Stimulated activated naive B cell treated with anti-CD40 and anti-IgM and Interleukin-4, amounts not matched to agents 10 μg/mL and 1 μg/mL and 100 μg/mL, for 72 hours (primary cell): ENCODE results near the gene TTC9B.

Experiments used
- ATAC-seq, 2 donors: fragments of 150-1000 bp; cut with Tn5 transposase; replicated peaks; 2 replicates each; pipeline ENCODE4 v1.10.0; 2021; ENCODE audit warnings: moderate library complexity in 1 of 2
- DNase-seq: peaks from one replicate; pipeline ENCODE4 v3.0.0; 2021
- H3K27ac Mint-ChIP-seq: one replicate; pipeline ENCODE4 v1.8.0; 2022; ENCODE audit warnings: mild to moderate bottlenecking, mixed read lengths
- H3K27me3 Mint-ChIP-seq, 2 donors: one replicate each; pipeline ENCODE4 v1.8.0; 2022; ENCODE audit warnings: mixed read lengths in 2 of 2
- H3K36me3 Mint-ChIP-seq, 2 donors: one replicate each; pipeline ENCODE4 v1.8.0; 2022; ENCODE audit warnings: mixed read lengths in 2 of 2, mild to moderate bottlenecking in 1 of 2
- H3K4me1 Mint-ChIP-seq, 2 donors: one replicate each; pipeline ENCODE4 v1.8.0; 2022; ENCODE audit warnings: mixed read lengths in 2 of 2, mild to moderate bottlenecking in 1 of 2
- H3K4me3 Mint-ChIP-seq, 2 donors: one replicate each; pipeline ENCODE4 v1.8.0; 2022; ENCODE audit warnings: mild to moderate bottlenecking in 2 of 2, mixed read lengths in 2 of 2, moderate library complexity in 1 of 2
- H3K9me3 Mint-ChIP-seq, 2 donors: one replicate each; pipeline ENCODE4 v1.8.0; 2022; ENCODE audit warnings: mixed read lengths in 2 of 2, mild to moderate bottlenecking in 1 of 2

The TTC9B gene

DNA sequence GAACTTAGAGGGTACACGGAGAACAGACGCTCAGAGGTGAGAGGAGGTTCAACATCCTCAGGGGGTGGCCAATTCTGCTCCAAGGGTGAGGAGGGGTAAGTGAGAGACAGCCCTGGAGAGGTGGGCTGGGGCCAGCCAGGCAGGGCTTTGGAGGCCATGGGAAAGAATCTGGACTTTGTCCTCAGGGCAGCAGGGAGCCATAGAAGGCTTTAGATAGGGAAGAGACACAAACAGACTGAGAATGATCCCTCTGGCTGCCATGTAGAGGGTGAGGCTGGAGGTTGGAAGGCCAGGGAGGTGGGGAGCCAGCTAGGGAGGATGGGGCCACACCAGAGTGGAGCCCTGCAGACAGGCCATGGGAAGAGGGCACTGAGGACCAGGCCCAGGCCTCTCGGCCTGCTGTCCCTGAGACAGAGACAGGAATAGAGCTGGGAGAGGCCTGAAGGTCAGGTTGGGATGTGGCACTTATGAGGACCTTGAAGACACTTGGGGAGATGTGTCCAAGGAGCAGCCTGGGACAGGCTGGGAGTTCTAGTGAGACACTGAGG, 37.5 kb upstream of the TTC9B start:
- Mint-ChIP-seq H3K27me3 (no peaks in the 10 kb centered on the region), H3K27ac (peak overlapping the region; percentile 14), H3K4me3 (no peak overlapping the region), H3K36me3 (peaks cover 34 to 55% of the 10 kb centered on the region in 2 donors), H3K9me3 (no peaks in the 10 kb centered on the region), H3K4me1 (peaks cover 28 to 34% of the 10 kb centered on the region in 2 donors)
- ATAC-seq (no peak), DNase-seq (no peak)

- Mint-ChIP-seq H3K27me3 (no peaks in the 10 kb centered on the region), H3K4me1 (peaks cover 25 to 31% of the 10 kb centered on the region in 2 donors), H3K4me3 (no peak overlapping the region), H3K27ac (peak overlapping the region; percentile 14), H3K36me3 (peaks cover 39 to 62% of the 10 kb centered on the region in 2 donors), H3K9me3 (no peaks in the 10 kb centered on the region)
- no peak for ATAC-seq
- no peak for DNase-seq
Observed at GRCh38 chr19:40254714-40255418, 36.7 kb upstream of the TTC9B start.

DNA sequence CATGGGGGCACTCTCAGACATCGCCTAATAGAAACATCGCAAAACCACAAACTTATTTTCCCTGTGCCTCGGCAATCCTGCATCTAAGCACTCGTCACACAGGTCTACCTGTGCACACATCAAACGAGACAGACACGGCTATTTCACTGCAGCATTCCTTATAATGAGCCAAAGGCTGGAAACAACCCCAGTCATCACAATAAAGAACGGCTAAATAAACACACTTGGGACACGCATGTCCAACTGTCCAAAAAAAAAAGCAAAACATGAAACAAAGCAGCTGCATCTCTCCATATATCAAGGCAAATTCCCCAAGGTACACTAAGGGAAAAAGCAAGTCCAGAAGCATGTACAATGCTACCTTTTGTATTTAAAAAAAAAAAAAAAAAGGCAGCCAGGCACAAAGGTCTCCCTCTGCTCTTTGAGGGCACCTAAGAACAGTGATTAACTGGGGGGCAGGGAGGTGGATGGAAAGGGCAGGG, 35.5 kb upstream of the TTC9B start:
- H3K27ac Mint-ChIP-seq, result no peak overlapping the region
- H3K4me1 Mint-ChIP-seq, result peaks cover 21% of the 10 kb centered on the region in 2 donors
- DNase-seq, result no peak
- H3K4me3 Mint-ChIP-seq, result no peak overlapping the region
- no peaks in the 10 kb centered on the region for H3K27me3 Mint-ChIP-seq
- no peak for ATAC-seq
- no peaks in the 10 kb centered on the region for H3K9me3 Mint-ChIP-seq
- peaks cover 39 to 58% of the 10 kb centered on the region in 2 donors for H3K36me3 Mint-ChIP-seq

DNA sequence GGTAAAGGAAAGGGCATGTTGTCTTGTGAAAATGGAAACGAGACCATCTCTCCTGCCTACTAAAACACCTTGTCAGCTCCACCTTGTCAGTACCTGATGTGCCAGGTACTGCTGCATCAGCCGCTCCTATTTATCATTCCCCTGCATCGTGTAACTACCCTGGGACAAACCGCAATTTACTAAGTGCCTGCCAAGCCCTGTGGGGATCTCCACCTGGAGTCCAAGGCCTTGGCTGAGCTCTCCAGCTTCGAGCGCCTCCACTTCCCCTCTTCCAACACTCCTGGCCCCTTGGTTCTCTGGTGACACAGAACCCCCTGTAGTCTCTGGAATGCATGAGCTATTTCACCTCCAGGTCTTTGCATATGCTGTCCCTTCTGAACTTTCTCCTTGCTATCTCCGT, 34.2 kb upstream of the TTC9B start:
- no peak overlapping the region for H3K27ac Mint-ChIP-seq

DNA sequence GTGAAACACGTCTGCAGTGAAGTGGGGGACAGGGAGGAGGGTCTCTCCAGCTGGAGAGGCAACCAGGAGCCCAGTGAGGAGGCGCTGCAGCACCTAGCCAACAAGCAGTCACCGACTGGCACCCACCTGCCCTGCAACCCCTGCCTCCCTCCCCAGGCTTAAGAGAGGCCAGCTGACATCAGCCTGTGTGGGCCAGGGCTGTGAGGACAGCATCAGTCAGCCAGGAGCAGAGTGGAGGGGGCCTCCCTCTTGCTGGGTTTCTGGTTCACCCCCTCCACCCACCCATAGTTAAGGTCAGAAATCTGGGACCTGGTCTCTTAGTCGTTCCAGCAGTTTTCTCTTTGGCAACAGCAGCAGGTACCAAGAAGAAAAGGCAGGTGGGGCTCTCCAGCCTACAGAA, 33.8 kb upstream of the TTC9B start:
- Mint-ChIP-seq H3K9me3 (no peaks in the 10 kb centered on the region), H3K4me3 (no peak overlapping the region), H3K4me1 (peaks cover 21 to 26% of the 10 kb centered on the region in 2 donors), H3K36me3 (peaks cover 40 to 67% of the 10 kb centered on the region in 2 donors), H3K27ac (no peak overlapping the region), H3K27me3 (no peaks in the 10 kb centered on the region)
- DNase-seq, result no peak
- ATAC-seq, result no peak

More for the DNA sequence above, 34.2 kb upstream of the TTC9B start:
- ATAC-seq (no peak), DNase-seq (no peak)
- peaks cover 40 to 68% of the 10 kb centered on the region in 2 donors for H3K36me3 Mint-ChIP-seq
- H3K4me3 Mint-ChIP-seq, result no peak overlapping the region
- H3K27me3 Mint-ChIP-seq, result no peaks in the 10 kb centered on the region
- no peaks in the 10 kb centered on the region for H3K9me3 Mint-ChIP-seq
- peaks cover 23 to 28% of the 10 kb centered on the region in 2 donors for H3K4me1 Mint-ChIP-seq

DNA sequence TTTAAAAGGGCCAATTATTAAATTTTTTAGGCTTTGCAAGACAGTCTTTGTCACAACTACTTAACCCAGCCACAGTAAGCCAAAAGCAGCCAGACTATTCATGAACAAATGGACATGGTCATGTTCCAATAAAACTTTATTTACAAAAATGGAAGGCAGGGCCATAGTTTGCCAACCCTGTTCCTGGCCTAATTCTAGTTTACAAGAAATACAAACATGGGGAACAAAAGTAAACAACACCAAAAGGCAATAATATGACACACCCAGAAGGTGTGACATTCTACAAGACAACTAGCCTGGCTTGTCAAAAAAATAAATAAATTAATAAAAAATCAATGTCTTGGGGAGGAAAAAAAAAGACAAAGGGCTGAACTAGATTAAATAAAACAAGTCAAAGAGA, 33.1 kb upstream of the TTC9B start:
- ATAC-seq, result no peak
- peaks cover 17 to 24% of the 10 kb centered on the region in 2 donors for H3K4me1 Mint-ChIP-seq
- no peaks in the 10 kb centered on the region for H3K27me3 Mint-ChIP-seq
- H3K4me3 Mint-ChIP-seq, result no peak overlapping the region
- H3K27ac Mint-ChIP-seq, result no peak overlapping the region
- no peak for DNase-seq
- H3K9me3 Mint-ChIP-seq, result no peaks in the 10 kb centered on the region
- peaks cover 40 to 65% of the 10 kb centered on the region in 2 donors for H3K36me3 Mint-ChIP-seq

DNA sequence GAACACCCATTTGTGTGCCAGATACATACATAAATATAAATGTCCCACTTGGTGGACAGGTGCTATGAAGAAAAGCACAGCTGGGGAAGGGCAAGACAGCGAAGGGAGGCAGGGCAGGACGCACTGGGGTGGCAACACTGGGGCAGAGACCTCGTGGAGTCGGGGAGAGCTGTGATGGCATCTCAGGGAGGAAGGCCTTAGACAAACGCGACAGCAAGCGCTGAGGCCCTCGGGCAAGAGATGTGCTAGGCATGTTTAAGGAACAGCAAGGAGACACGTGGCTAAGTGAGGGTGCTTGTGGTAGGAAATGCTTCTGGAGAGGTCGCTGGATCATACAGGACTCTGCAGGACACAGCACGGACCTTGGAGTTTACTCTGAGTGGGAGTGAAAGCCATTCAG, 31.6 kb upstream of the TTC9B start:
- Mint-ChIP-seq H3K27me3 (no peaks in the 10 kb centered on the region), H3K27ac (no peak overlapping the region), H3K9me3 (no peaks in the 10 kb centered on the region), H3K36me3 (peaks cover 31 to 55% of the 10 kb centered on the region in 2 donors), H3K4me3 (no peak overlapping the region), H3K4me1 (peaks cover 12 to 16% of the 10 kb centered on the region in 2 donors)
- ATAC-seq (no peak), DNase-seq (no peak)

DNA sequence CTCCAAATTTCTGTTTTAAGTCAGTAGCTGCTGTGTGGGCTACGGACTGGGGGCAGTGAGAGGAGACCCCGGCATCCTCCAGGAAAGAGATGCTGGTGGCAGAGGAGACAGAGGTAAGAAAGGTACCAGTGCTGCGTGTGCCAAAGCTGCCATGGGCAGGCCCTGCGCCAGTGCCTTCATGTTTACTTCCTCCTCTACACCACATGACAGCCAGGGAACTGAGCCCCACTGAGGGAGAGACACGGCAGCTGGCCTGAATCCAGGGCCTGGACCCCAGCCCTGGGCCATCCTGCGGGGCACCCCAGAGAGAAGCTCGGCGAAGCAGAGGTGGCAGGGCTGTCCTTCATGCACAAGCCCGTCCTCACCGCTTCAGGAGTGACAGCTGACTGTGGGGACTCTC, 31.0 kb upstream of the TTC9B start:
- ATAC-seq (no peak), DNase-seq (no peak)
- peaks cover 12 to 16% of the 10 kb centered on the region in 2 donors for H3K4me1 Mint-ChIP-seq
- peaks cover 34 to 58% of the 10 kb centered on the region in 2 donors for H3K36me3 Mint-ChIP-seq
- no peaks in the 10 kb centered on the region for H3K27me3 Mint-ChIP-seq
- no peak overlapping the region for H3K4me3 Mint-ChIP-seq
- H3K9me3 Mint-ChIP-seq, result no peaks in the 10 kb centered on the region
- H3K27ac Mint-ChIP-seq, result no peak overlapping the region

- no peaks in the 10 kb centered on the region for H3K9me3 Mint-ChIP-seq
- peaks cover 12 to 16% of the 10 kb centered on the region in 2 donors for H3K4me1 Mint-ChIP-seq
- peak overlapping the region; percentile 37 for H3K27ac Mint-ChIP-seq
- DNase-seq (no peak), ATAC-seq (no peak)
- peaks cover 30 to 54% of the 10 kb centered on the region in 2 donors for H3K36me3 Mint-ChIP-seq
- no peak overlapping the region for H3K4me3 Mint-ChIP-seq
- H3K27me3 Mint-ChIP-seq, result no peaks in the 10 kb centered on the region
Observed at GRCh38 chr19:40247735-40248262, 29.6 kb upstream of the TTC9B start.

GRCh38 chr19:40247178-40247577, 29.0 kb upstream of the TTC9B start:
- no peak overlapping the region for H3K4me3 Mint-ChIP-seq
- no peak overlapping the region for H3K27ac Mint-ChIP-seq
- H3K4me1 Mint-ChIP-seq, result peaks cover 10 to 16% of the 10 kb centered on the region in 2 donors
- H3K9me3 Mint-ChIP-seq, result no peaks in the 10 kb centered on the region
- no peak for DNase-seq
- no peaks in the 10 kb centered on the region for H3K27me3 Mint-ChIP-seq
- ATAC-seq, result no peak
- peaks cover 33 to 48% of the 10 kb centered on the region in 2 donors for H3K36me3 Mint-ChIP-seq

DNA sequence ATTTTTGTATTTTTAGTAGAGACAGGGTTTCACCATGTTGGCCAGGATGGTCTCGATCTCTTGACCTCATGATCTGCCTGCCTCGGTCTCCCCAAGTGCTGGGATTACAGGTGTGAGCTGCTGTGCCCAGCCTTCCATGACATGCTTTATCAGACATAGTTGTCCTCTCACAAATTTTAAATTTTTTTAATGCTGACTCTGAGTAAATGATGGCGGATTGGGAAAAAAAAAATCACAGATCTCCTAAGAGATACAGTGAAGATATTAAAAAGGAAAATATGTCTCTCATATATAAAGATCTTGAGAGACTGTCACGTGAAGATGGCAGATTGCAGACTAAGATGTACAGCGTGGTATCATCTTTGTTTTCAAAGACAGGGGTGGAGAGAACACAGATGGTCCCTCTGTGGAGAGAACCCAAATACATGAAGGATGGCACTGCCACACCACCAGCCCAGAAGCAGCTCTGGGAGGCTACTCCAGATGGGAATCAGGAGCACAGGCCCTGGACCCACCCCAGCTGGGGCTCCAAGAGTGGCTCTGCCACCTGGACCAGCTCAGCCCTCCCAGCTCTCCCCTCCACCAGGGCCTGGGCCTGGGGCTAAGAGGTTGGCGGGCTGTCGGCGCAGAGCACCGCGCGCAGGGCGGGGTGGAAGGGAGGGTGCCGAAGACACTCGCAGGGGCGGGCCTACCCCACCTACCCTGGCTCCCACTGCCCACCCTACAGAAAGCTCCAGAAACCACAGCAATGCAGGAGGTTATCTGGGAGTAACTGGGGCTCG, 28.3 kb upstream of the TTC9B start:
- Mint-ChIP-seq H3K27ac (peak overlapping the region; percentile 63), H3K9me3 (no peaks in the 10 kb centered on the region)

GRCh38 chr19:40245506-40246128, 27.4 kb upstream of the TTC9B start:
- no peak for ATAC-seq
- no peak overlapping the region for H3K27ac Mint-ChIP-seq
- H3K9me3 Mint-ChIP-seq, result no peaks in the 10 kb centered on the region
- peaks cover 11 to 16% of the 10 kb centered on the region in 2 donors for H3K4me1 Mint-ChIP-seq
- H3K27me3 Mint-ChIP-seq, result no peaks in the 10 kb centered on the region
- no peak overlapping the region for H3K4me3 Mint-ChIP-seq
- H3K36me3 Mint-ChIP-seq, result peaks cover 34 to 54% of the 10 kb centered on the region in 2 donors
- DNase-seq, result no peak

More for the DNA sequence above, 28.3 kb upstream of the TTC9B start:
- ATAC-seq, result no peak
- H3K4me1 Mint-ChIP-seq, result peaks cover 11 to 16% of the 10 kb centered on the region in 2 donors
- no peaks in the 10 kb centered on the region for H3K27me3 Mint-ChIP-seq
- H3K4me3 Mint-ChIP-seq, result no peak overlapping the region
- H3K36me3 Mint-ChIP-seq, result peaks cover 34 to 49% of the 10 kb centered on the region in 2 donors
- no peak for DNase-seq

DNA sequence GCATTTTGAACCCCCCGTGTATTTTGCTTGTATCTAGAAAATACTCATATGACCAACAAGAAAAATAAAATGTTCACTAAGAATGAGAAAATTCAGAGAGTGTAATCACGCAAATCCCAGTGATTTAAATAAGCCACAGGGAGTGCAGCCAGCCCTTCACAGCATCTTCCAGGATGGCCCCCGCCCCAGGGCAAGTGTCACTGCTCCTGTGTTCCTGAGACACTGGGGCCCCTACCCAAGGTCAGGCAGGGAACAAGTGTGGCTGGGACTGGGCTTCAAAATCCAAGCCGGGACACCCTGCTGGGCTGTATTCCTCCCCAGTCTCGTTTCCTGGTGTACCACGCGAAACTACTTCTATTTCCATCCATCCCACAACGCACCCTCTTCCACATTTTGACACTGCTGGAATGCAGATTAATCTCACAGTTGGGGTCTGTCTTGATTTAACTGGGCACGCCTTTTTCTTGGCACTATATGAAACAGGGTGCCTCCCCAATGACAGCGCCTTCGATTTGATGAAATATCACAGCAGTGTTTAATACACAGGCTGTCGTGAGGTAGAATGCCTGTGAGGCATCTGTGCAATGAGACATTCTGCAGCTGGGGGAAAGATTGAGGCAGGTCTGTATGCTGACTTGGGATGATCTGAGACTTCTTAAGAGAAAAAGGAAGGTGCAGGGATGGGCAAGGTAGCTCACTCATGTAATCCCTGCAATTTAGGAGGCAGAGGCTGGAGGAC, 26.6 kb upstream of the TTC9B start:
- Mint-ChIP-seq H3K4me1 (peaks cover 11 to 16% of the 10 kb centered on the region in 2 donors), H3K27ac (no peak overlapping the region), H3K4me3 (no peak overlapping the region), H3K27me3 (no peaks in the 10 kb centered on the region), H3K9me3 (no peaks in the 10 kb centered on the region), H3K36me3 (peaks cover 31 to 48% of the 10 kb centered on the region in 2 donors)
- DNase-seq, result no peak
- no peak for ATAC-seq
